SH-SY5Y (cell line): ENCODE measurements around the gene VIP.

Source experiments
- GATA2 ChIP-seq: IDR thresholded peaks from 2 replicates; pipeline ENCODE4 v1.6.1; 2011; ENCODE audit warnings: mild to moderate bottlenecking, low read depth, low read length
- GATA3 ChIP-seq: IDR thresholded peaks from 2 replicates; pipeline ENCODE4 v1.6.1; 2011; ENCODE audit warnings: low read depth, mild to moderate bottlenecking, low read length, moderate library complexity

GRCh38 chr6:152804150-152804549 lies 53.6 kb downstream of the VIP start:
- TF ChIP-seq GATA2 (no peak), GATA3 (no peak)
